Ascending aorta (tissue), 2 donors: Measurements from ENCODE around the gene DHX16. TPM values are rescaled to one million over a fixed set of nuclear protein-coding genes. Genes with fewer than 3 reads are reported as not detected.
"Not testable (repeated sequence)": the region's sequence is repeated elsewhere in the genome, so short reads cannot be mapped to it uniquely, and the experiment has no call there.

ENCODE experiments used
- DNase-seq, 2 donors: peaks; one replicate each; pipeline ENCODE4 v3.0.0-alpha.2; 2019; ENCODE audit warnings: low spot score in 2 of 2
- H3K27ac ChIP-seq, 2 donors: fragments of 200-600 bp; sonication (generic); one replicate each; pipeline ENCODE4 v1.5.1; 2016 to 2017; ENCODE audit warnings: mild to moderate bottlenecking in 1 of 2
- H3K27me3 ChIP-seq: fragments of 200-600 bp; sonication (generic); one replicate; pipeline ENCODE4 v1.5.1; 2017
- H3K36me3 ChIP-seq, 2 donors: fragments of 200-600 bp; sonication (generic); one replicate each; pipeline ENCODE4 v1.5.1; 2016
- H3K4me1 ChIP-seq, 2 donors: fragments of 200-600 bp; sonication (generic); one replicate each; pipeline ENCODE4 v1.5.1; 2016 to 2017; ENCODE audit warnings: mild to moderate bottlenecking in 1 of 2
- H3K4me3 ChIP-seq, 2 donors: fragments of 200-600 bp; sonication (generic); one replicate each; pipeline ENCODE4 v1.5.1; 2016 to 2017; ENCODE audit warnings: mild to moderate bottlenecking in 1 of 2
- H3K9me3 ChIP-seq, 2 donors: fragments of 200-600 bp; sonication (generic); one replicate each; pipeline ENCODE4 v1.5.1; 2016
- CTCF ChIP-seq, 3 experiments: fragments of 200-600 bp in 2 of 3; fragments of 450-650 bp in 1 of 3; sonication (generic) in 2 of 3; IDR thresholded peaks; one replicate each; pipeline ENCODE4 v1.5.1; 2016 to 2019; ENCODE audit warnings: antibody characterized with exemption in 3 of 3, mild to moderate bottlenecking in 1 of 3, moderate library complexity in 1 of 3
- intact Hi-C: fragments of 100-400 bp; cut with DNase I; formaldehyde crosslinking; loops from one replicate; pipeline ENCODE4 v1.15.1; 2023
- total RNA-seq: library from RNA; depleted of rRNA; stranded (reverse); fragments of >200 nt; gene quantifications from one replicate; pipeline ENCODE4 v1.1.0, GENCODE V29; 2016

DHX16 gene
- total RNA-seq: 39.2 TPM

- H3K27me3 ChIP-seq: no peaks in the 10 kb centered on the region
- no peaks in the 10 kb centered on the region for H3K9me3 ChIP-seq
- H3K4me3 ChIP-seq: peak within 1 kb of the TSS; percentile 90 to 93
- H3K27ac ChIP-seq: peak within 1 kb of the TSS; percentile 71 to 81
- peak; percentile 83 to 99 for DNase-seq
- intact Hi-C loops: loop anchor here (2.0 kb wide), 1 partner anchor 26 kb away; the partner anchor contains the start of gene C6orf136
- H3K36me3 ChIP-seq: peaks cover 41 to 51% of the 10 kb centered on the region in 2 donors
- TF ChIP-seq CTCF (IDR thresholded peaks at IDR 0.05): peak; percentile 78 to 84 (median 83)
- peaks cover 9 to 15% of the 10 kb centered on the region in 2 donors for H3K4me1 ChIP-seq
These were observed at the start of gene DHX16 for GRCh38 chr6:30672445-30673253. DHX16 (minus strand) TSS chr6:30673006; CDS start chr6:30672841, 165 bp downstream.

- H3K4me1 ChIP-seq: peaks cover 0 to 49% of the 10 kb centered on the region in 2 donors
- H3K9me3 ChIP-seq, H3K27me3 ChIP-seq: not testable (repeated sequence)
- DNase-seq: peak in 1 of 2 donors; percentile 81
- H3K27ac ChIP-seq: peak overlapping the region; percentile 83 to 87
- intact Hi-C loops: loop anchor here (1.0 to 10.0 kb wide), 3 partner anchors 43 to 237 kb away; partner anchors contain the start of gene HLA-E
- peak overlapping the region; percentile 73 to 89 for H3K4me3 ChIP-seq
- peaks cover 25 to 45% of the 10 kb centered on the region in 2 donors for H3K36me3 ChIP-seq
These were observed 49.1 kb upstream of the DHX16 start for GRCh38 chr6:30722025-30722279.

- Histone ChIP-seq H3K36me3 (peaks cover 25 to 39% of the 10 kb centered on the region in 2 donors), H3K9me3 (no peaks in the 10 kb centered on the region), H3K4me3 (peak overlapping the region; percentile 73 to 89), H3K27ac (peak overlapping the region; percentile 87 to 96), H3K4me1 (peaks cover 0 to 53% of the 10 kb centered on the region in 2 donors), H3K27me3 (no peaks in the 10 kb centered on the region)
- TF ChIP-seq CTCF (IDR thresholded peaks at IDR 0.05): peak; percentile 9 to 58 (median 23)
- intact Hi-C loops: loop anchor here (1.0 to 10.0 kb wide), 7 partner anchors 21 to 237 kb away; partner anchors contain the start of genes FLOT1, HLA-E, MRPS18B and PPP1R10
- peak; percentile 32 to 95 for DNase-seq
These were observed 48.6 kb upstream of the DHX16 start for GRCh38 chr6:30721198-30722024.

GRCh38 chr6:30720738-30721197, 48.0 kb upstream of the DHX16 start:
- intact Hi-C loops: loop anchor here (1.0 to 10.0 kb wide), 6 partner anchors 22 to 236 kb away; partner anchors contain the start of genes FLOT1, HLA-E, MRPS18B and PPP1R10
- peak overlapping the region; percentile 87 to 96 for H3K27ac ChIP-seq
- no peaks in the 10 kb centered on the region for H3K9me3 ChIP-seq
- H3K4me3 ChIP-seq: peak overlapping the region; percentile 73 to 89
- H3K4me1 ChIP-seq: peaks cover 0 to 54% of the 10 kb centered on the region in 2 donors
- DNase-seq: peak in 1 of 2 donors; percentile 85
- TF ChIP-seq CTCF (IDR thresholded peaks at IDR 0.05): no peak
- H3K27me3 ChIP-seq: no peaks in the 10 kb centered on the region
- H3K36me3 ChIP-seq: peaks cover 25 to 35% of the 10 kb centered on the region in 2 donors

- H3K27me3 ChIP-seq: no peaks in the 10 kb centered on the region
- peaks cover 0 to 50% of the 10 kb centered on the region in 2 donors for H3K4me1 ChIP-seq
- peak in 2 of 3 experiments; percentile 5 to 30 for TF ChIP-seq CTCF (IDR thresholded peaks at IDR 0.05)
- intact Hi-C loops: loop anchor here (5.0 to 10.0 kb wide), 2 partner anchors 157 to 235 kb away; partner anchors contain the start of gene HLA-E
- peak within 1 kb of the TSS; percentile 87 to 96 for H3K27ac ChIP-seq
- no peaks in the 10 kb centered on the region for H3K9me3 ChIP-seq
- H3K4me3 ChIP-seq: peak within 1 kb of the TSS; percentile 73 to 89
- peaks cover 22 to 28% of the 10 kb centered on the region in 2 donors for H3K36me3 ChIP-seq
- peak; percentile 94 to 99 for DNase-seq
These were observed 47.3 kb upstream of the DHX16 start, which contains the start of gene TUBB for GRCh38 chr6:30719791-30720737. TUBB (plus strand) TSS chr6:30720352; CDS start chr6:30720507, 155 bp downstream.
